ENCODE results near the gene EMC9.

Gene EMC9

DNA sequence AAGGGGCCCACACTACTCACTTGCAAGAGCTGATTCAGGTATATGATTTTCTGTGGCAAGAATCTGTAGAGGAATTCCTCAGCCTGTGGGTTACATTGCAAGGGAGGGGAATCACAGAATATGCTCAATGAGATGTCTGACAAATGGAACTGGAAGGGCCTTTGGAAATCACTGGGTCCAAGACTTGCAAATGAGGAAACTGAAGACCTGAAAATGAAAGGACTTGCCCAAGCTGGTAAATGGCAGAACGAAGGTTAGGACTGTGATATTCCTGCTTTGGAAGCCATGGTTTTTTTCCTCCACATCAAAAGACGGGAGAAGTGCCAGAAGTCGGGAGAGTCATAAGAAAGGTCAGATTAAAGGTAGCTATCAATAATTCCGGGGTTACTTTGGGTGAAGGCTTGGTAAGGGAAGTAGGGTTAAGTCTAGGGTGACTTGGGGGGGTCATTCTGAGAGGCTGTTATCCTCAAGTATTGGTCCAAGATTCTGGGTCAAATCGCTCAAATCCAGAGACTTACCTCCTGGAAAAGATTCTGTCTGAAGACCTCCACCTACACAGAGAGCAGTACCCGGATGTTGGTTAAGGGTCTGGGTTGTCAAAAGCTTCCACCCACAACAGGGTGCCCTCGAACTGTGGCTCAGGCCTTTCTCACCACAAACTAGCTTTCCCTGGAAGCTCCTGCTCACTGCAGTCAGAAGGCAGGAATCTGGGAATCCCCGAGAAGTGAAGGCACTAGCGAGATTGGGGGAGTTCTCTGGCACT is 4.5 kb upstream of the EMC9 start:
- Histone ChIP-seq H4K91ac (ENCODE audit: low read depth, low read length) (peak overlapping the region; percentile 88), H2BK12ac (ENCODE audit: low read length) (no peak overlapping the region), H3K9me3 (ENCODE audit: insufficient read depth, low read depth, low read length) (no peaks in the 10 kb centered on the region), H4K8ac (ENCODE audit: low read depth, low read length) (peak overlapping the region; percentile 88), H3K4ac (ENCODE audit: low read depth, low read length) (peak overlapping the region; percentile 13), H3K4me1 (ENCODE audit: control insufficient read depth in 1 of 2, insufficient read depth in 2 of 2, low read length in 2 of 2) (peaks cover 10 to 16% of the 10 kb centered on the region in 2 experiments), H2AFZ (ENCODE audit: insufficient read depth, low read length, poor library complexity) (peak overlapping the region; percentile 71), H3K14ac (ENCODE audit: low read length) (peak overlapping the region; percentile 89), H3K27ac (ENCODE audit: low read depth, low read length) (peak overlapping the region; percentile 66), H2BK5ac (ENCODE audit: low read depth, low read length, poor library complexity) (peak overlapping the region; percentile 85), H3K4me3 (ENCODE audit: low read depth, low read length) (peak overlapping the region; percentile 76), H3K79me2 (ENCODE audit: control insufficient read depth, insufficient read depth, low read length, poor library complexity) (peaks cover 18% of the 10 kb centered on the region), H3K27me3 (ENCODE audit: insufficient read depth, low read length) (no peaks in the 10 kb centered on the region), H3K79me1 (ENCODE audit: low read length) (peaks cover 19% of the 10 kb centered on the region), H3K9ac (ENCODE audit: low read length) (peak overlapping the region; percentile 89), H4K12ac (ENCODE audit: low read depth, low read length) (peak overlapping the region; percentile 66), H2BK120ac (ENCODE audit: insufficient read depth, low read length, poor library complexity) (no peak overlapping the region), H3K4me2 (ENCODE audit: low read length) (peak overlapping the region; percentile 95), H2AK5ac (ENCODE audit: low read length) (no peak overlapping the region), H3K36me3 (ENCODE audit: control insufficient read depth in 1 of 2, insufficient read depth in 2 of 2, low read length in 2 of 2) (peaks cover 19 to 25% of the 10 kb centered on the region in 2 experiments), H3K23ac (ENCODE audit: low read length) (no peak overlapping the region), H3K18ac (ENCODE audit: low read length) (peak overlapping the region; percentile 16)
- DNase-seq = peak; percentile 14 to 43
- WGBS (ENCODE audit: extremely low coverage, insufficient coverage, insufficient read length) = no CpG with 5 or more reads among the region's 9 CpGs

DNA sequence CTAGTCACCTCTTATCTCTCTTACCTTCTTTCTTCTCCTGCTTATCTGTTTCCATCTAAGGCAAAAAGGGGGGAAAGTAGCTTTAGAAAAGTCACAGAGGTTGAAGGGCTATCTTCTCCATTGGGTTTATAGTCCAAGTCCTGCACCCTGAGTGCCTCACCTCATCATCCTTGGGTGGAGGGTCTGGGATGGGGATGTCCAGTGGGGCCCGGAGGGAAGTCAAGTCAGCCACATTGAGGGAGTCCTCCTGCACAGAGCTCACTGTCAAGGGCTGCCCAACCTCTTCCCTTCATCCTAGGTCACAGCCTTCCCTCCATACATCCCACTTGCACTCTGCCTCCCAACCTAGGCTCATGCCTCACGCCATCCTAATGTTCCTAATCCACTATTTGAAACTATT is 3.8 kb upstream of the EMC9 start:
- no peak overlapping the region for H3K4me2 ChIP-seq (ENCODE audit: low read length)
- no peak overlapping the region for H3K27ac ChIP-seq (ENCODE audit: low read depth, low read length)
- WGBS (ENCODE audit: extremely low coverage, insufficient coverage, insufficient read length) = no CpG with 5 or more reads among the region's 2 CpGs

DNA sequence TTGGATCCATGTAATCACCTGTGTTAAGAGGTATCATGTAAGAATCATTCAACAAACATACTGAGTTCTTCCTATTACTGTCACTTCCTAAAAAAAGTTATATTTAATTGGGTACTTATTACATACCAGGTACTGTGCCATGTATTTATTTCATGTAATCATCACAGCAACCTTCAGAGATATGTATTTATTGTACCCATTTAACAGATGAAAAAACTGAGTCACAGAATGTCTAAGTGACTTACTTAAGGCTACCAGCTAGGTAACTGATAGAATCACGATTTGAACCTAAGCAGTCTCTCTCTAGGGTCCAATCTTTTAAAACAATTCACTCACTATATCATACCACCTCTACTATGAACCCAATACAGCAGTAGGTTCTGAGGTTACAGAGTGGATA is 3.1 kb upstream of the EMC9 start:
- Histone ChIP-seq H3K14ac (ENCODE audit: low read length) (no peak overlapping the region), H3K9ac (ENCODE audit: low read length) (no peak overlapping the region), H2BK120ac (ENCODE audit: insufficient read depth, low read length, poor library complexity) (no peak overlapping the region), H2AK5ac (ENCODE audit: low read length) (no peak overlapping the region), H3K79me1 (ENCODE audit: low read length) (peaks cover 21% of the 10 kb centered on the region), H3K18ac (ENCODE audit: low read length) (no peak overlapping the region), H3K9me3 (ENCODE audit: insufficient read depth, low read depth, low read length) (peaks cover 1% of the 10 kb centered on the region), H2BK5ac (ENCODE audit: low read depth, low read length, poor library complexity) (no peak overlapping the region), H3K4me2 (ENCODE audit: low read length) (no peak overlapping the region), H3K4ac (ENCODE audit: low read depth, low read length) (no peak overlapping the region), H3K27ac (ENCODE audit: low read depth, low read length) (no peak overlapping the region), H3K27me3 (ENCODE audit: insufficient read depth, low read length) (no peaks in the 10 kb centered on the region), H3K36me3 (ENCODE audit: control insufficient read depth in 1 of 2, insufficient read depth in 2 of 2, low read length in 2 of 2) (peaks cover 10 to 13% of the 10 kb centered on the region in 2 experiments), H3K4me3 (ENCODE audit: low read depth, low read length) (no peak overlapping the region), H2BK12ac (ENCODE audit: low read length) (no peak overlapping the region), H4K8ac (ENCODE audit: low read depth, low read length) (no peak overlapping the region), H4K12ac (ENCODE audit: low read depth, low read length) (no peak overlapping the region), H4K91ac (ENCODE audit: low read depth, low read length) (no peak overlapping the region), H2AFZ (ENCODE audit: insufficient read depth, low read length, poor library complexity) (no peak overlapping the region), H3K4me1 (ENCODE audit: control insufficient read depth in 1 of 2, insufficient read depth in 2 of 2, low read length in 2 of 2) (peaks cover 10 to 16% of the 10 kb centered on the region in 2 experiments), H3K79me2 (ENCODE audit: control insufficient read depth, insufficient read depth, low read length, poor library complexity) (peaks cover 19% of the 10 kb centered on the region), H3K23ac (ENCODE audit: low read length) (no peak overlapping the region)
- DNase-seq = no peak
- no CpG with 5 or more reads among the region's 1 CpG for WGBS (ENCODE audit: extremely low coverage, insufficient coverage, insufficient read length)

More for the DNA sequence above, 3.8 kb upstream of the EMC9 start:
- Histone ChIP-seq H3K9ac (ENCODE audit: low read length) (no peak overlapping the region), H3K23ac (ENCODE audit: low read length) (no peak overlapping the region), H3K36me3 (ENCODE audit: control insufficient read depth in 1 of 2, insufficient read depth in 2 of 2, low read length in 2 of 2) (peaks cover 13 to 19% of the 10 kb centered on the region in 2 experiments), H2BK5ac (ENCODE audit: low read depth, low read length, poor library complexity) (no peak overlapping the region), H2BK12ac (ENCODE audit: low read length) (no peak overlapping the region), H4K8ac (ENCODE audit: low read depth, low read length) (no peak overlapping the region), H3K79me1 (ENCODE audit: low read length) (peaks cover 21% of the 10 kb centered on the region), H4K91ac (ENCODE audit: low read depth, low read length) (no peak overlapping the region), H3K27me3 (ENCODE audit: insufficient read depth, low read length) (no peaks in the 10 kb centered on the region), H2AFZ (ENCODE audit: insufficient read depth, low read length, poor library complexity) (no peak overlapping the region), H4K12ac (ENCODE audit: low read depth, low read length) (no peak overlapping the region), H3K14ac (ENCODE audit: low read length) (no peak overlapping the region), H2AK5ac (ENCODE audit: low read length) (no peak overlapping the region), H3K79me2 (ENCODE audit: control insufficient read depth, insufficient read depth, low read length, poor library complexity) (peaks cover 19% of the 10 kb centered on the region), H3K4me3 (ENCODE audit: low read depth, low read length) (no peak overlapping the region), H3K4me1 (ENCODE audit: control insufficient read depth in 1 of 2, insufficient read depth in 2 of 2, low read length in 2 of 2) (peaks cover 10 to 16% of the 10 kb centered on the region in 2 experiments), H3K9me3 (ENCODE audit: insufficient read depth, low read depth, low read length) (no peaks in the 10 kb centered on the region), H3K4ac (ENCODE audit: low read depth, low read length) (no peak overlapping the region), H3K18ac (ENCODE audit: low read length) (no peak overlapping the region), H2BK120ac (ENCODE audit: insufficient read depth, low read length, poor library complexity) (no peak overlapping the region)
- no peak for DNase-seq

DNA sequence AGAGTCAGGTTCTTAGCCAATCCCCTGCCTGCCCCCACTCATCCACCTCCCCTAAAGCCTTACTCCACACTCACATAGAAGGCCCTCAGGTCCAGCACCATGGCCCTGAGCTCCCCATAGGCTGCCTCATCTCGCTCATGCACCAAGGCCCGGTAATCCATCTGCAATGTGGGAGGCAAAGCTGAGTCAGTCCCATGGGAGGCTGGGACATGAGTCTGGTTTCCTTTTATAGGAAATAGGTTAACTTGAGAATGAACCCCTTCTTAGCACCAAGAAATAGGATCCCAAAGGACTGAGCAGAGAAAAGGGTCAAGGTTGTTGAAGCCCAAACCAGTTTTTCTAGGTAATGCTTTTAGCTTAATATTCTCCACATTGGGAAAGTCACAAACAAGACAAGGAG is 2.1 kb upstream of the EMC9 start:
- Histone ChIP-seq H3K79me2 (ENCODE audit: control insufficient read depth, insufficient read depth, low read length, poor library complexity) (peaks cover 19% of the 10 kb centered on the region), H3K9ac (ENCODE audit: low read length) (no peak overlapping the region), H2AK5ac (ENCODE audit: low read length) (no peak overlapping the region), H3K14ac (ENCODE audit: low read length) (no peak overlapping the region), H3K23ac (ENCODE audit: low read length) (no peak overlapping the region), H3K27ac (ENCODE audit: low read depth, low read length) (no peak overlapping the region), H2BK12ac (ENCODE audit: low read length) (no peak overlapping the region), H2AFZ (ENCODE audit: insufficient read depth, low read length, poor library complexity) (no peak overlapping the region), H3K9me3 (ENCODE audit: insufficient read depth, low read depth, low read length) (peaks cover 1% of the 10 kb centered on the region), H3K4me3 (ENCODE audit: low read depth, low read length) (no peak overlapping the region), H2BK120ac (ENCODE audit: insufficient read depth, low read length, poor library complexity) (no peak overlapping the region), H2BK5ac (ENCODE audit: low read depth, low read length, poor library complexity) (no peak overlapping the region), H3K18ac (ENCODE audit: low read length) (no peak overlapping the region), H4K12ac (ENCODE audit: low read depth, low read length) (no peak overlapping the region), H3K4ac (ENCODE audit: low read depth, low read length) (no peak overlapping the region), H3K79me1 (ENCODE audit: low read length) (peaks cover 21% of the 10 kb centered on the region), H3K36me3 (ENCODE audit: control insufficient read depth in 1 of 2, insufficient read depth in 2 of 2, low read length in 2 of 2) (peaks cover 14 to 16% of the 10 kb centered on the region in 2 experiments), H4K91ac (ENCODE audit: low read depth, low read length) (no peak overlapping the region), H4K8ac (ENCODE audit: low read depth, low read length) (no peak overlapping the region), H3K4me2 (ENCODE audit: low read length) (no peak overlapping the region), H3K27me3 (ENCODE audit: insufficient read depth, low read length) (no peaks in the 10 kb centered on the region), H3K4me1 (ENCODE audit: control insufficient read depth in 1 of 2, insufficient read depth in 2 of 2, low read length in 2 of 2) (peaks cover 9 to 16% of the 10 kb centered on the region in 2 experiments)
- no CpG with 5 or more reads among the region's 2 CpGs for WGBS (ENCODE audit: extremely low coverage, insufficient coverage, insufficient read length)
- no peak for DNase-seq
